Type B pancreatic cell (in vitro differentiated cells): ENCODE measurements around the gene CFAP65. TPM values are rescaled to one million over a fixed set of nuclear protein-coding genes. Genes with fewer than 3 reads are reported as not detected.

Source experiments
- DNase-seq: peaks from one replicate; pipeline ENCODE4 v3.0.0; 2021; ENCODE audit warnings: mixed read lengths; ENCODE audit not compliant: unreplicated experiment; ENCODE audit errors: extremely low spot score
- H3K27ac Mint-ChIP-seq: 2 replicates; pipeline ENCODE4 v1.8.0; 2021; ENCODE audit warnings: mild to moderate bottlenecking, mixed read lengths
- H3K27me3 Mint-ChIP-seq: 2 replicates; pipeline ENCODE4 v1.8.0; 2021; ENCODE audit warnings: mixed read lengths
- H3K36me3 Mint-ChIP-seq: 2 replicates; pipeline ENCODE4 v1.8.0; 2021; ENCODE audit warnings: mixed read lengths
- H3K4me1 Mint-ChIP-seq: one replicate; pipeline ENCODE4 v1.8.0; 2021; ENCODE audit warnings: mixed read lengths; ENCODE audit not compliant: unreplicated experiment
- H3K4me3 Mint-ChIP-seq: 2 replicates; pipeline ENCODE4 v1.8.0; 2021; ENCODE audit warnings: mild to moderate bottlenecking, mixed read lengths
- H3K9me3 Mint-ChIP-seq: 2 replicates; pipeline ENCODE4 v1.8.0; 2021; ENCODE audit warnings: mixed read lengths
- total RNA-seq: library from RNA; stranded (reverse); gene quantifications from 2 replicates; pipeline ENCODE4 v1.2.1, GENCODE V29; 2021; ENCODE audit warnings: low replicate concordance
- TF ChIP-seq, protein P1 (sequence below): fragments of 200-600 bp; sonication (generic); conservative IDR thresholded peaks from 2 replicates; pipeline ENCODE4 v1.5.0; 2021; ENCODE audit warnings: antibody characterized with exemption, mild to moderate bottlenecking

The CFAP65 gene
- total RNA-seq, 1 donor from 2014 or later = 2.1 TPM

GRCh38 chr2:219042157-219042556 is 841 bp upstream of the CFAP65 start:
- Mint-ChIP-seq H3K36me3 (no peaks in the 10 kb centered on the region), H3K27me3 (peaks cover 79% of the 10 kb centered on the region), H3K4me1 (peaks cover 5% of the 10 kb centered on the region), H3K27ac (no peak overlapping the region), H3K4me3 (no peak overlapping the region), H3K9me3 (no peaks in the 10 kb centered on the region)
- no peak for DNase-seq
- TF ChIP-seq, protein P1, sequence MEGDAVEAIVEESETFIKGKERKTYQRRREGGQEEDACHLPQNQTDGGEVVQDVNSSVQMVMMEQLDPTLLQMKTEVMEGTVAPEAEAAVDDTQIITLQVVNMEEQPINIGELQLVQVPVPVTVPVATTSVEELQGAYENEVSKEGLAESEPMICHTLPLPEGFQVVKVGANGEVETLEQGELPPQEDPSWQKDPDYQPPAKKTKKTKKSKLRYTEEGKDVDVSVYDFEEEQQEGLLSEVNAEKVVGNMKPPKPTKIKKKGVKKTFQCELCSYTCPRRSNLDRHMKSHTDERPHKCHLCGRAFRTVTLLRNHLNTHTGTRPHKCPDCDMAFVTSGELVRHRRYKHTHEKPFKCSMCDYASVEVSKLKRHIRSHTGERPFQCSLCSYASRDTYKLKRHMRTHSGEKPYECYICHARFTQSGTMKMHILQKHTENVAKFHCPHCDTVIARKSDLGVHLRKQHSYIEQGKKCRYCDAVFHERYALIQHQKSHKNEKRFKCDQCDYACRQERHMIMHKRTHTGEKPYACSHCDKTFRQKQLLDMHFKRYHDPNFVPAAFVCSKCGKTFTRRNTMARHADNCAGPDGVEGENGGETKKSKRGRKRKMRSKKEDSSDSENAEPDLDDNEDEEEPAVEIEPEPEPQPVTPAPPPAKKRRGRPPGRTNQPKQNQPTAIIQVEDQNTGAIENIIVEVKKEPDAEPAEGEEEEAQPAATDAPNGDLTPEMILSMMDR = no peak

DNA sequence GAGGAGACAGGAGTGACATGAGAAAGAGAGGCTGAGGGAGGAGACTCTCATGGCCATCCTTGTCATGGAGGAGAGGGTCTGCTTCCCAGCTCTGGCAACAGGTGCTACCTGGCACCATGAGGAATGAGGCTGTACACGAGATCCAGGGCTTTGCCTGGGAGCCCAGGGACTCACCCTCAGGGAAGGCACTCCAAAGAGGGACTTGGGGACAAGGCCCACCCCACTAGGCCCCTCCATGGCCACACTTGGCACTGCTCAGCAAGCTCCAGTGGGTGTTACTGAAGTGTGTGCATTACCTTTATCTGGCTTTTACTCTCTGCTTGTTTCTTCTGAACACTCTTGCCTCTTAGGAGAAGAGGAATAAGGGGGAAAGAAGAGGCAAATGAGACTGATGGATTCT is 2.7 kb downstream of the CFAP65 start:
- Mint-ChIP-seq H3K27ac (no peak overlapping the region), H3K4me3 (no peak overlapping the region), H3K9me3 (no peaks in the 10 kb centered on the region), H3K4me1 (peaks cover 5% of the 10 kb centered on the region), H3K36me3 (no peaks in the 10 kb centered on the region), H3K27me3 (peaks cover 95% of the 10 kb centered on the region)
- TF ChIP-seq, protein P1 = no peak
- no peak for DNase-seq

DNA sequence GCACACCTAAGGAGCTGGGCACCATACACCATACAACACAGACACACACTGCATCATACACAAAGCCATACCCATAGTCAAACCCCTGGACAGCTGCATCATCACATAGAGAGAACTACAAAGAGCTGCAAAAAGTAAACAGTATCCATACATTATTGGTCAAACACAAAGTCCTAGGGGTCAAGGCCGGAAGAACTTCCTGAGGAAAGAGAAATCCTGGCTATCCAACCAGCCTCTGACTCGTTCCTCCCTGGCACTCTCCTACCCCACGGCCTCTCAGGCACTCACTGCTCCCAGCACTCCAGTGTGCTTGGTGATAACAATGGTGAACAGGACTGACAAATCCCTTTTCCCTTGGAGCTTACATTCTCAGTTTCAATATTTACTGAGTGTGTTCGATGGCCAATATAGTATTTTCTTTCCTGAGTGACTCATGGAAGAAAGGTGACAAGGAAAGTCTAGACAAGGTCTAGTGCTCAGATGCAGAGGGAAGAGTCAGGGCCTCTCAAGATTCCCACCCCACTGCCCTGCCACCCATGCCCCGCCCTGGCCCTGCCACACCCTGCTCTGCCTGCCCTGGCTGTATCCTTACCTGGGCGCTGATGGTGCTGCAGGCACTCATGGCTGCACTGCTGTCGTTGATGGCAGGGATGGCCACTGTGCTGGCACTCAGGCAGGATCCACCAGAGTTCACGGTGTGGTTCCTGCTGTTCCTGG is 3.4 kb downstream of the CFAP65 start:
- Mint-ChIP-seq H3K4me1 (peaks cover 5% of the 10 kb centered on the region), H3K4me3 (no peak overlapping the region), H3K27me3 (peaks cover 95% of the 10 kb centered on the region)

GRCh38 chr2:219035942-219036341 is 5.4 kb downstream of the CFAP65 start:
- TF ChIP-seq, protein P1 = no peak
- Mint-ChIP-seq H3K27me3 (peaks cover 83% of the 10 kb centered on the region), H3K4me1 (peaks cover under 1% of the 10 kb centered on the region), H3K4me3 (no peak overlapping the region), H3K9me3 (no peaks in the 10 kb centered on the region), H3K27ac (no peak overlapping the region), H3K36me3 (no peaks in the 10 kb centered on the region)
- no peak for DNase-seq

More for the DNA sequence above, 3.4 kb downstream of the CFAP65 start:
- Mint-ChIP-seq H3K9me3 (no peaks in the 10 kb centered on the region), H3K27ac (no peak overlapping the region), H3K36me3 (no peaks in the 10 kb centered on the region)
- TF ChIP-seq, protein P1 = no peak
- DNase-seq = no peak

- Mint-ChIP-seq H3K27ac (no peak overlapping the region), H3K36me3 (no peaks in the 10 kb centered on the region), H3K9me3 (no peaks in the 10 kb centered on the region), H3K4me3 (no peak overlapping the region), H3K4me1 (no peaks in the 10 kb centered on the region), H3K27me3 (peaks cover 74% of the 10 kb centered on the region)
- TF ChIP-seq, protein P1 = no peak
- DNase-seq = no peak
These were observed 6.5 kb downstream of the CFAP65 start for GRCh38 chr2:219034823-219035222.
